Caki2 (cell line): ENCODE data around the gene SLC6A19. TPM values are rescaled to one million over a fixed set of nuclear protein-coding genes. Genes with fewer than 3 reads are reported as not detected.
"Not testable (repeated sequence)": the region's sequence is repeated elsewhere in the genome, so short reads cannot be mapped to it uniquely, and the experiment has no call there.

Source experiments
- DNase-seq: peaks from one replicate; pipeline ENCODE4 v3.0.0-alpha.2; 2015; ENCODE audit warnings: low read depth
- in situ Hi-C: cut with HindIII; loops from 2 replicates; pipeline ENCODE4 v1.10.0; 2016; ENCODE audit warnings: low sequenced_read_pairs, low pct_unique_long_range_greater_than_20kb, mixed read lengths
- total RNA-seq: library from RNA; depleted of rRNA; stranded (reverse); fragments of >200 nt; shearing (Covaris generic); gene quantifications from 2 replicates; pipeline ENCODE4 v1.2.3, GENCODE V29; 2014; ENCODE audit warnings: low replicate concordance; rRNA removed

Gene SLC6A19
- not detected in 2 replicates for total RNA-seq

DNA sequence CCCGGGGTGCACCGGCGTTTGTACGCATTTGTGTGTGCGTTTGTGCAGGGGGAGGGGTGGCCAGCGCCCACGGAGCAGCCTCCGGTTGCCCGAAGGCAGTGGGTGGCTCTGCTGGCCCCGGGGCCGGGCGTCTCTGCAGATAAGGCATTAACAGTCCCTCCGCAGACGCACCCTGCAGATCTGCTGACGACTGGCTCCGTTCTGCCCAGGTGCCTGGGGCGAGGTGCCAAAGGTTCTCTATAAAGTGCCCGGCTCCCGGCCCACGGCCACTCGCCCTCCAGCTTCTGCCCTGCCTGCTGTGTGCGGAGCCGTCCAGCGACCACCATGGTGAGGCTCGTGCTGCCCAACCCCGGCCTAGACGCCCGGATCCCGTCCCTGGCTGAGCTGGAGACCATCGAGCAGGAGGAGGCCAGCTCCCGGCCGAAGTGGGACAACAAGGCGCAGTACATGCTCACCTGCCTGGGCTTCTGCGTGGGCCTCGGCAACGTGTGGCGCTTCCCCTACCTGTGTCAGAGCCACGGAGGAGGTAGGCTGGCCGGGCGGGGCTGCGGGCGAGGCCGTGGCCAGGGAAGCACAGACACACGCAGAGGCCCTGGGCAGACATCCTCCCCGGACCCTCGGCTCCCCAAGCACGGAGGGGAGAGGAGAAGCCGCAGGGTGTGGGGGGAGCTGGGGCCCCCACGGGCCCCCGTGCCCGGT lies at the start of gene SLC6A19:
SLC6A19 (plus strand) TSS at position 269 of the 699 bp plus-strand sequence; CDS start at position 325, 56 bp downstream.
- in situ Hi-C loops = no loop called here
- DNase-seq = no peak

- in situ Hi-C loops = no loop called here
- no peak for DNase-seq
These were observed 49.2 kb upstream of the SLC6A19 start for GRCh38 chr5:1152156-1152555.

DNA sequence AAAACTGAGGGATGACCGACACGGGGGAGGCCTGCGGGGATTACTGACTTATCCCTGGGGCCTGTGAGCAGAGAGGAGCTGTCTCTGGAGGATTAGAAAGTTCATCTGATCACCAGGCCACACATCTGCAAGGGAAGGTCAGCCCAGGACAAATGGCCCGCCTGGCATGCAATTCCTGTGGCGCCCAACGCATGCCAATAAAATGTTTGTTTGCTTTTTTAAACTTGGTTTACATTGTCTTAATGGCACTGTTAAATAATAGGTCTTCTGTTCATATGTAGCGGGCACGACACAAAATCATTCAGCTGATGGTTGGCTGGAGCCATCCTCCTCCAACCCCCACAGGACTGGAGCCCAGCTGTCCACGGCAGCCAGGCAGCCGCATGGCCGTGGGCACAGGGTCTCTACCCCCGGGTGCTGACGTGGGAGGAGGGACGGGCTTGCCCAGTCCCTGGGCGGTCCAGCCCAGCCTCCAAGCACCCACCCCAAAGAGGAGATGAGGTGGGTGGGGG lies 48.6 kb upstream of the SLC6A19 start:
- in situ Hi-C loops = no loop called here
- DNase-seq = no peak

GRCh38 chr5:1153428-1153827 lies 48.0 kb upstream of the SLC6A19 start:
- in situ Hi-C loops = no loop called here

DNA sequence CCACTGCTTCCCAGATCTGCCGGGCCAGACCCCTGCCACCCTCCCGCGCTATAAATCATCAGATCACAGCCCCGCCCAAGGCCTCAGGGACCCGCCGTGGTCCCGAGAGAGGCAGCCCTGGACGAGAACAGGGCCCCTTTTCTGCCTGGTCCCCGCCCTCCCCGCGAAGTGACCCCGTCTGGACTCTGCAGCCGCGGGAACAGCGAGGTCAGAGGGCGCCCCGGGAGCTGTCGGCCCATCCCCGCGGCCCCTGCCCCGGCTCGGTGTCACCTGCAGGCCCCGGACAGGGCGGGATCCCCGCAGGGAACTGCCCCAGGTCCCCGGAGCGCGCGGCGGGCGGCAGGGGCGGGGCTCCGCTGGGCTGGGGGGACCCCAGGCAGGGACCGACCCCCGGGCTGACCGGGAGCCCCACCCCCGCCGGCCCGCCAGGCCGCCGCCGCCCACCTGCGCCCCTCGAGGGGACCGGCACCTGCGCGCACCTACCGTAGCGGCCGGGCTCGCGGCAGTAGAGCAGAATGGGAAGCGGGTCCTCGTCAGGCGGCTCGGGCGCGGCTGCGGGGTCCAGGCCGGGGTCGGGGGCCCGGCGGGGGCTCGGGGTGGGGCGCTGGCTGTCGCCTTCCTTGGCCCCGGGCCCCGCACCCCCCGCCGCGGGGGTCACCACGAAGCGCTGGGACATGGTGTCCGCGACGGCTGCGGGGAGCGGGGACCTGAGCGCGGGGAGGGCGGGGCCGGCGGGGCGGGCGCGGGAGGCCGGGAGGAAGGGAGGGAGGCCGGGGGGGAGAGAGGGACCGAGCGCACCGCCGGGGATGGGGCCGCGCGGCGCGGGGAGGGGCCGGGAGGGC lies 46.0 kb upstream of the SLC6A19 start:
- in situ Hi-C loops = no loop called here
- no peak for DNase-seq

More at GRCh38 chr5:1153428-1153827, 48.0 kb upstream of the SLC6A19 start:
- DNase-seq = no peak

DNA sequence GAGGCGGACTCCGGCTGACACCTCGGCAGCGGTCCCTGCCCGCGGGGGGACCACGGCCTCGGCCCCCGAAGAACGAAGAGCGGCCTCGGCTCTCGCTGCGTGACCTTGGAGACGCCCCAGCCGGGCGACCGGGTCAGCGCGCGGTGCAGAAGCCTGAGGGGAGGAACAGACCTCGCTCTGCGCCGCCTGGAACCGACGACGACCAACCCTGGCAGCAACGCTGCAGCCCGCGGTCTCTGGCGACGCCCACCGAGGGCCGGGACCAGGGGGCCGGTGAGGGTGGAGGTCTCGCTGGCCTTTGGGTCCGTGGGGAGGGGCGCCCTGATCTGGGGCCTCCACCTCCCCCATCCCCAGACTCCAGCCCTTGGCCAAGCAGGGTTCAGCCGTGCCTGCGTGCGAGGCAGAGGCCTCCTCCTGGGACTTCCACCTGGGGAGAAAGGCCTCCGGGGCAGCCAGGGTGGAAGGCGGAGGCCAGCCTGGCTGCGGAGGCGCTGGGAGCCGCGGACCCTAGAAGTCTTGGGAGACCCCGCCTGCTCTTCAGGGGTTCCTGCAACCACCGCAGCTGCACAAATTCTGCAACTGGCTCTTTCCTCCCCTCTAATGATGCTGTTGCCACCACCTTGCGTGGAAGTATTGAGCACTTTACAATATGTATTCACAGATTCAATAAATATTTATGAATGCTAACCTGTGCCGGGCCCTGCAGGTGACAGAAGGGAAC lies 45.2 kb upstream of the SLC6A19 start:
- in situ Hi-C loops = no loop called here
- DNase-seq = no peak

DNA sequence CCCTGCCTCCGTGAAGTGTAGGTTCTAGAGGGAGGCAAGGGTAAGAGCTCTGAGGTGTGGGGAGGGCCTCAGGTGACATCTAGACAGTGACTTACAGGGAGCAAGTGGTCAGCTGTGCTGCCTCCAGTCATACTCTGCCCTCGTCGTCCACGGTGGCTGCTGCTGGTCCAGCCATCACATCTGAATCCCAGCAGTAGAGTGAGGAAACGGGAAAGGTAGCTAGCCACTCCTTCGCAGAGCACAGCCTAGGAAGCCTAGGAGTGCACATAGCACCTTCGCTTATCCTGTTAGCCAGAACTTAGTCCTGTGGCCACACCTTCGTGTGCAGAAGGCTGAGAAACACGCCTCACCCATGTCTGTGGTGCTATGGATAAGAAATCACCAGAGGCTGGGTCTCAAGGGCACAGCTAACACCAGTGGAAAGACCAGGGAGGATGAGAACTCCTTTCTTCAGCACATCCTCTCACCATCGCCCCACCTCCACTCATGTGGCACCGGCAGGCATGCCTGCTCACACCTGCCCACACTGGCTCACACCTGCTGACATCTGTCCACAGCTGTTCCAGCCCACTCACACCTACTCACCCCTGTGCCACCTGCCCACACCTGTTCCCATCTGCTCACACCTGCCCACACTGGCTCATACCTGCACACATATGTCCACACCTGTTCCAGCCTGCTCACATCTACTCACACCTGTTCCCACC lies 44.5 kb upstream of the SLC6A19 start:
- no peak for DNase-seq

DNA sequence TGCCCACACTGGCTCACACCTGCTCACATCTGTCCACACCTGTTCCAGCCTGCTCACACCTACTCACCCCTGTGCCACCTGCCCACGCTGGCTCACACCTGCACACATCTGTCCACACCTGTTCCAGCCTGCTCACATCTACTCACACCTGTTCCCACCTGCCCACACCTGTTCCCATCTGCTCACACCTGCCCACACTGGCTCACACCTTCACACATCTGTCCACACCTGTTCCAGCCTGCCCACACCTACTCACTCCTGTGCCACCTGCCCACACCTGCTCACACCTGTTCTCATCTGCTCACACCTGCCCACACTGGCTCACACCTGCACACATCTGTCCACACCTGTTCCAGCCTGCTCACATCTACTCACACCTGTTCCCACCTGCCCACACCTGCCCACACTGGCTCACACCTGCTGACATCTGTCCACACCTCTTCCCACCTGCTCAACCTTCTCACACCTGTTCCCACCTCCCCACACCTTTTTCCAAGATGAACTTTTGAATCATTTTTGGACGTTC lies 43.9 kb upstream of the SLC6A19 start:
- in situ Hi-C loops, DNase-seq: not testable (repeated sequence)

More for the DNA sequence above, 44.5 kb upstream of the SLC6A19 start:
- in situ Hi-C loops = no loop called here

DNA sequence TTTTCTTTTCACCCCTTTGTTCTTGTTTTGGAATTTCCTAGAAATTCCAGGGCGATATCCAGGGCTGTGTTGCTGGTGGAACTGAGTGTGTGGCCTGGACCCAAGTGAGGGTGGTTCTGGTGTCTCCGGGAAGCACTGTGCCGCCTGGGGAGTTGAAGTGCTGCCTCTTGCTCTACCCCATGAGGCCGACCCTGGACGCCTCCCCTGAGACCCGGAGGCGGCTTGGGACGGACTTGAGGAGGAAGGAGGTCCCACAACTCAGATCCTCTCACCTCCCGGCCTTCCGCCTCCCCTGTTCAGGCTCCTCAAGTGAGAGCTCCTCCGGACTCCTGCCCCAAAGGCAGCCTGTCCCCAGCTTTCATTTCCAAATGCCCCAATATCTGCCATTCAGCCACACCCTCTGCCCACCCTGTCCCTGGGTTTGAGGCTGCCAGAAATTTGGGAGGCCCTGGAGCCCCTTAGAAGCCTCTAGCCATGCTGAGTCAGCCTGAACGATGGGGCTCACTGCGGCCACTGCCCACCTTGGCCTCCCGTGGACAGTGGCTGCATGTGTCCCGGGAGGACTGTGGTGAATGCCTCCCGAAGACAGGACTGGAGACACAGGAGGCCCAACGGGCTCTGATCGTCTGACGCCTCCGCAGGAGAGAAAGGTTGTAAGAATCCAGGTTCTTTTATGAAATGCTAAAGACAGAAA lies 42.6 kb upstream of the SLC6A19 start:
- no peak for DNase-seq
- in situ Hi-C loops = no loop called here

- DNase-seq = no peak
- in situ Hi-C loops = no loop called here
These were observed 42.1 kb upstream of the SLC6A19 start for GRCh38 chr5:1159341-1159675.

DNA sequence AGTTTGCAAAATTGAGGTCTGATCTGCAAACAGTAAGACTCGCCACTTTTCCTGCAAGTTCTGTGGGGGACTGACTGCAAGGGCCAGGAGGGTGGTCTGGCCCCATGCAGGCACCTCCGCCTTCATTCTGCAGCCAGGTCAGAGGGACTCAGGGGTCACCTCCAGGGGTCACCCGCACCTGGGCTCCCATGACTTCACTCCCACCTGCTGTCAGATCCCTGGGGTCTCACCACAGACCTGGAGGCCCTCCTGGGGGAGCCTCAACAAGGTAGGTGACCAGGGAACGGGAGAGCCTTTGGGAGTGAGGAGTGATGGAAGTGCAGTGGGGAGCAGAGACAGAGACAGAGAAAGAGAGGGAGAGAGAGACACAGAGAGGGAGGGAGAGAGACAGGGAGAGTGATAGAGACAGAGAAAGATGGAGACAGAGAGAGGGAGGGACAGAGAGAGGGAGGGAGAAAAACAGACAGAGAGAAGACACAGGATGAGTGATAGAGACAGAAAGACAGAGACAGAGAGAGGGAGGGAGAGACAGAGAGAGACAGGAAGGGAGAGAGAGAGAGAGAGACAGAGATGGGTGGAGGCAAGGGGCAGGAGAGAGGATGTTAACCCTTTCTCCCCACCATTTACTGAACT lies 41.5 kb upstream of the SLC6A19 start:
- DNase-seq = no peak
- in situ Hi-C loops = no loop called here

DNA sequence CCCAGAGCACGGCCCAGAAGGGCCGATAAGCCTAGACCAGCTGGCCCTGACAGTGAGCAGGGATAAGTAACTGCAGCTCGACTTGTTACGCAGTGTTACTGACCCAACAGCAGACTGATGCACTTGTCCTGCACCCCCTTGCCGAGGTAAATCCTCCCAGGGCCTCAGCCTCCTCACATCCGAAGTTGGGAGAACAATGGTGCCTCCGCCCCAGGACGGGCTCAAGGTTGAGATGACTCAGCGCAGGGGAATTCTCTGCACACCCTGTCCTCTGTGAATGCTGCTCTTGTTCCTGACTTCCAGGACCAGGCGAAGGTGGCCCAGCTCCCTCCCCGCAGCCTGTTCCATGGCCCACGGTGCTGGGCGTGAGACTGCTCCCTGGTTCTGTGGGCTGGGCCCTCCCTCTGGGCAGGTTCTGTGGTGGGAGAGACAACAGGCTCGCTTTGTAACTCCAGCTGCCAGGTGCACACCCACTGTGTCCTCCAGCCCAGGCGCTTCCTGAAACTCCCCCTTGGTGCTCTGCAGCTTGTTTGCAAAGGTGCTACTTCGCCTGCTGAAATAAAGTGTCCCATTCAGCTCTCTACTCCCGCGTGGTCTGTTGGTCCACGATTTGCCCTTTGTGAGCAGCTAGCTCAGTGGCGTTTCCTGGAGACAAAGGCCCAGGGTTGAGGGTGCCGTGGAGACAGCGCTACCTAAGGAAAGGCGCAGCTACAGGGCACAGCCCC lies 40.1 kb upstream of the SLC6A19 start:
- in situ Hi-C loops = no loop called here
- DNase-seq = no peak

DNA sequence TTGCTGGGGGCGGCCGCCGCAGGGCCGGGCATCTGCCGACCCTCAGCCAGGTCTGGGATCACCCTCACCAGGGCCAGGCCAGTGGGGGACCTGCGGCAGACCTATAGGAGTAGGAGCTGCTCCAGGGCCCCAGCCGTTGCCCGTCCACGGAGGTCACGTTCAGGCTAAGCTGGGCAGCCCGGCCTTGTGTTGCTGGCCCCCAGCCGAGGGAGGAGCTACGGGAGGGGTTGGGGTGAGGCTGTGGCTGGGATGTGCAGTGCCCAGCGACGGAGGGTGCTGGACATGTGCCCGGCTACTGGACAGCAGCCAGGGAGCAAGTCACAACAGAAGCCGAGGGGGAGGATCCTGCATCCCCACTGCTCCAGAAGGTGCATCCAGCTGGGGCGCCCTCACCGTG lies 39.6 kb upstream of the SLC6A19 start:
- DNase-seq = no peak
- in situ Hi-C loops = no loop called here

GRCh38 chr5:1162276-1162675 lies 39.1 kb upstream of the SLC6A19 start:
- DNase-seq = no peak
- in situ Hi-C loops = no loop called here

DNA sequence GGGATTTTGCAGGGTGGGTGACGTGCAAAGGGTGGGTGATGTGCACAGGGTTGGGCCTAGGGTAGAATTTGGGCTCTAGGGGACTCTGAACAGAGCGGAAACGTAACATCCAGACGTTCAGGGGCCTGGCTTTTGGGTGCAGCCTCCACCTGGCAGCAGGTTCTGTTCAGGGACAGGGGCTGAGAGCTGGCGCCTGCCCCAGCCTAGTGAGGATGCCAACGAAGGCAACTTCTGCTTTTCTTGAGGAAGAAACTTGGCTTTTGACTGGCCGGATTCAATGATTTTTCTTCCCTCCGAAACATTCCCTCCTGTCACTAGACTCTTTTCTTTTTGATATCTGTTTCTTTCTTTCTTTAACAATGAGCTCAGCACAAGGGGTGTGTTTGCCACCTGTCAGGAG lies 38.6 kb upstream of the SLC6A19 start:
- in situ Hi-C loops = no loop called here
- no peak for DNase-seq

- DNase-seq = no peak
- in situ Hi-C loops = no loop called here
These were observed 38.0 kb upstream of the SLC6A19 start for GRCh38 chr5:1163366-1163765.
